HepG2 (cell line): ENCODE results near the gene KRTAP10-8. TPM values are rescaled to one million over a fixed set of nuclear protein-coding genes. Genes with fewer than 3 reads are reported as not detected.

ENCODE experiments used
- ATAC-seq: fragments of 200-7000 bp; cut with Tn5 transposase; 3 replicates; pipeline ENCODE4 v1.9.1; 2020; ENCODE audit warnings: mild to moderate bottlenecking, moderate library complexity
- BruUV-seq: library from RNA; stranded (reverse); fragments of 400-500 nt; replicated peaks from 2 replicates; lab custom pipeline; 2021; lab: Mats Ljungman, UMichigan
- CTCF ChIA-PET: fragments of 300-600 bp; formaldehyde crosslinking; extraction: SDS; loops from one replicate; lab custom pipeline; 2021; ENCODE audit warnings: low total read pairs, inconsistent platforms, low intra/inter-chr PET ratio; lab: Yijun Ruan, JAX
- POLR2A ChIA-PET: fragments of 350-600 bp; sonication (Branson Sonifier 250); formaldehyde crosslinking; loops from one replicate; lab custom pipeline; 2020; ENCODE audit warnings: antibody characterized with exemption, inconsistent platforms; lab: Yijun Ruan, JAX
- DNase-seq: peaks from one replicate; pipeline ENCODE4 v3.0.0-alpha.2; 2015; ENCODE audit warnings: low spot score
- FAIRE-seq: peaks from 3 replicates; lab custom pipeline; 2011; peaks lifted over from hg19 to GRCh38; lab: Jason Lieb, UNC
- H2AFZ ChIP-seq: one replicate; pipeline ENCODE4 v1.6.1; 2011; ENCODE audit warnings: low read length, inconsistent platforms
- H3K27ac ChIP-seq: fragments of 300-600 bp; 3 replicates; pipeline ENCODE4 v1.8.0; 2011; ENCODE audit warnings: mixed run types, mild to moderate bottlenecking, mixed read lengths, low read length, inconsistent platforms; ENCODE audit not compliant: insufficient read depth; ENCODE audit errors: extremely low read length
- H3K27me3 ChIP-seq, 2 experiments: fragments of 200-600 bp in 1 of 2; 2 replicates in 1 of 2; 3 replicates in 1 of 2; pipeline versions ENCODE4 v1.6.0 to v1.8.0; 2011; ENCODE audit warnings: low read length in 2 of 2, mild to moderate bottlenecking in 2 of 2, moderate library complexity in 2 of 2, inconsistent platforms in 1 of 2; ENCODE audit not compliant: insufficient read depth in 2 of 2, control insufficient read depth in 1 of 2
- H3K36me3 ChIP-seq, 2 experiments: fragments of 200-600 bp in 1 of 2; replicated peaks in 1 of 2; 2 replicates in 1 of 2; 3 replicates in 1 of 2; pipeline versions ENCODE4 v1.5.1 to v1.8.0; 2011; ENCODE audit warnings: low read length in 2 of 2, inconsistent platforms in 1 of 2; ENCODE audit not compliant: insufficient read depth in 2 of 2, control insufficient read depth in 1 of 2
- H3K4me1 ChIP-seq: 2 replicates; pipeline ENCODE4 v1.5.1; 2012; ENCODE audit warnings: low read length, inconsistent platforms; ENCODE audit not compliant: insufficient read depth
- H3K4me2 ChIP-seq: 2 replicates; pipeline ENCODE4 v1.6.0; 2011; ENCODE audit warnings: low read depth, low read length, inconsistent platforms
- H3K4me3 ChIP-seq, 3 experiments: fragments of 200-600 bp in 1 of 3; sonication (generic), shearing (Covaris generic) in 1 of 3; replicated peaks in 1 of 3; 2 replicates each; pipeline ENCODE4 v1.5.1; 2011 to 2016; ENCODE audit warnings: low read length in 3 of 3, inconsistent platforms in 2 of 3, low read depth in 2 of 3, mild to moderate bottlenecking in 2 of 3, control low read depth in 1 of 3, mixed read lengths in 1 of 3; ENCODE audit not compliant: insufficient read depth in 1 of 3
- H3K79me2 ChIP-seq: one replicate; pipeline ENCODE4 v1.6.1; 2011; ENCODE audit warnings: low read length, inconsistent platforms; ENCODE audit not compliant: insufficient read depth
- H3K9ac ChIP-seq: 2 replicates; pipeline ENCODE4 v1.6.0; 2011; ENCODE audit warnings: mild to moderate bottlenecking, low read depth, low read length, inconsistent platforms; ENCODE audit not compliant: insufficient read depth
- H3K9me3 ChIP-seq: 2 replicates; pipeline ENCODE4 v1.5.1; 2012; ENCODE audit warnings: mild to moderate bottlenecking, low read length
- H4K20me1 ChIP-seq: 2 replicates; pipeline ENCODE4 v1.6.0; 2011; ENCODE audit warnings: inconsistent platforms, mild to moderate bottlenecking, low read length, moderate library complexity; ENCODE audit not compliant: insufficient read depth
- DNMT3B ChIP-seq: conservative IDR thresholded peaks from 2 replicates; pipeline ENCODE4 v1.6.1; 2016; ENCODE audit warnings: missing biosample characterization, control low read depth
- FOXO1 ChIP-seq: sonication (generic); formaldehyde crosslinking; IDR thresholded peaks from 2 replicates; pipeline ENCODE4 v1.4.0; 2020; ENCODE audit warnings: missing genetic modification reagents
- HNRNPK ChIP-seq: fragments of 200-400 bp; formaldehyde crosslinking; IDR thresholded peaks from 2 replicates; pipeline ENCODE4 v1.6.1; 2018; ENCODE audit warnings: low read length, low read depth, moderate library complexity, mild to moderate bottlenecking; ENCODE audit not compliant: poor library complexity, severe bottlenecking
- RBM39 ChIP-seq: fragments of 200-400 bp; formaldehyde crosslinking; IDR thresholded peaks from one replicate; pipeline ENCODE4 v1.6.1; 2018; ENCODE audit warnings: antibody characterized with exemption, mild to moderate bottlenecking, low read depth, low read length; ENCODE audit not compliant: poor library complexity, severe bottlenecking
- RFX5 ChIP-seq: IDR thresholded peaks from 2 replicates; pipeline ENCODE4 v1.6.1; 2011; ENCODE audit warnings: low read depth, low read length, improper control_type of control experiment
- SALL1 ChIP-seq: sonication (generic); formaldehyde crosslinking; IDR thresholded peaks from 2 replicates; pipeline ENCODE4 v1.8.0; 2022; ENCODE audit warnings: mild to moderate bottlenecking, missing genetic modification reagents
- SIN3B ChIP-seq: fragments of 150-350 bp; IDR thresholded peaks from 2 replicates; pipeline ENCODE4 v1.6.1; 2014; ENCODE audit warnings: low read length
- SOX13 ChIP-seq, 3 experiments: fragments of 450-650 bp in 1 of 3; sonication (generic) in 1 of 3; formaldehyde crosslinking in 1 of 3; IDR thresholded peaks in 2 of 3; conservative IDR thresholded peaks in 1 of 3; 2 replicates each; pipeline versions ENCODE4 v1.5.0 to v1.6.1; 2016 to 2020; ENCODE audit warnings: antibody characterized with exemption in 1 of 3, mild to moderate bottlenecking in 1 of 3, missing compliant biosample characterization in 1 of 3, missing genetic modification reagents in 1 of 3, moderate library complexity in 1 of 3
- ZNF136 ChIP-seq: sonication (generic); formaldehyde crosslinking; IDR thresholded peaks from 2 replicates; pipeline ENCODE4 v1.8.1; 2022; ENCODE audit warnings: low read depth, mild to moderate bottlenecking, moderate library complexity, missing genetic modification reagents
- WGBS: methylation state at CpG from one replicate; pipeline ENCODE4 v1.1.6; 2017; ENCODE audit warnings: low lambda C conversion rate; 5-methylcytosine and 5-hydroxymethylcytosine counted together
- in situ Hi-C: cut with HindIII; loops from 2 replicates; pipeline ENCODE4 v1.10.0; 2017; ENCODE audit warnings: low pct_unique_long_range_greater_than_20kb; ENCODE audit not compliant: extremely low pct_ligation_motif_present
- intact Hi-C: fragments of 100-400 bp; cut with micrococcal nuclease; formaldehyde crosslinking; loops from one replicate; pipeline ENCODE4 v1.10.0; 2022; ENCODE audit not compliant: unreplicated experiment
- polyA plus RNA-seq, 8 experiments: library from polyadenylated mRNA; depleted of rRNA in 3 of 8; stranded (reverse) in 7 of 8; unstranded in 1 of 8; fragments of >200 nt; fragmentation: Illumina TruSeq in 4 of 8; extraction: Trizol in 4 of 8; gene quantifications; 2 replicates each; pipeline versions ENCODE4 v1.2.1 to v1.2.3, GENCODE V29; 2011 to 2016; ENCODE audit warnings: low read depth in 4 of 8, missing spikeins in 1 of 8, mixed read lengths in 1 of 8; ENCODE audit not compliant: insufficient read depth in 1 of 8
- total RNA-seq, 5 experiments: library from RNA; depleted of rRNA; stranded (reverse); fragments of >200 nt; fragmentation: Illumina TruSeq; extraction: Trizol; gene quantifications; 2 replicates each; pipeline ENCODE4 v1.2.3, GENCODE V29; 2016; ENCODE audit warnings: low read depth in 1 of 5
- TF ChIP-seq, protein P1 (sequence below): sonication (generic); formaldehyde crosslinking; IDR thresholded peaks from 2 replicates; pipeline ENCODE4 v1.5.0; 2020; ENCODE audit warnings: missing genetic modification reagents
- TF ChIP-seq, protein P2 (sequence below): sonication (generic); formaldehyde crosslinking; IDR thresholded peaks from 2 replicates; pipeline ENCODE4 v1.9.0; 2022; ENCODE audit warnings: missing genetic modification reagents, mild to moderate bottlenecking, borderline replicate concordance
- TF ChIP-seq, protein P3 (sequence below): IDR thresholded peaks from 2 replicates; pipeline ENCODE4 v1.6.1; 2016

Gene KRTAP10-8
- total and polyA plus RNA-seq, 2 of the 13 experiments (the other 11 are each of a cell fraction or from before 2014, with no cell fraction given): not detected

DNA sequence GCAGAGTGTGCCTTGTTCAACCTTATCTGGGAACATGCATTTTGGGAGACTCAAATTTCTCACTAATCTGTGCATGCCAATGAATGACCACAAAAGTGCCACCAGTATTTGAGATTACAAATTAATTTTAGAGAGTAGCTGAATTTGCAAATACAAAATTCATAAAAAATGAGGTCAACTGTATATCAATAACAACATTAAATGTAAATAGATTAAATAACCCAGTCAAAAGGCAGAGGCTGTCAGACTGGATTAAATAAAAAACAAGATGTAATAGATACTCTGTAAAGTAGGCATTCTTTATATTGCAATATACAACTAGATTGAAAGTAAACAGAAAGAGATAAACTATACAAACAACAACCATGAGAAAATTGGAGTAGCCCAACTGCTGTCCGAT is 47.8 kb upstream of the KRTAP10-8 start:
- in situ Hi-C loops: no loop called here
- Histone ChIP-seq H4K20me1 (no peaks in the 10 kb centered on the region), H3K9me3 (no peaks in the 10 kb centered on the region), H3K27me3 (no peaks in the 10 kb centered on the region), H3K79me2 (no peaks in the 10 kb centered on the region), H3K4me3 (no peak overlapping the region), H3K4me2 (no peak overlapping the region), H3K27ac (no peak overlapping the region), H2AFZ (no peak overlapping the region), H3K9ac (no peak overlapping the region), H3K36me3 (no peaks in the 10 kb centered on the region), H3K4me1 (no peaks in the 10 kb centered on the region)
- POLR2A ChIA-PET: no interaction called here
- ATAC-seq: no peak
- TF ChIP-seq FOXO1 (CRISPR knock-in tag) (no peak), RFX5 (no peak), SOX13 (IDR thresholded peaks at IDR 0.05) (no peak), SOX13 (CRISPR knock-in tag; conservative IDR thresholded peaks at IDR 0.05 in 1 of 2, IDR thresholded peaks at IDR 0.05 in 1 of 2) (no peak), DNMT3B (CRISPR knock-in tag) (no peak)
- intact Hi-C loops: no loop called here
- CTCF ChIA-PET: interaction anchor here (0.5 kb wide), 1 partner anchor 10 kb away, joined by 3 read pairs; no protein-coding TSS in a partner anchor
- BruUV-seq: no TSS peak
- WGBS: 81% methylated on average over 1 of the region's 1 CpG
- FAIRE-seq: no peak
- DNase-seq: no peak

DNA sequence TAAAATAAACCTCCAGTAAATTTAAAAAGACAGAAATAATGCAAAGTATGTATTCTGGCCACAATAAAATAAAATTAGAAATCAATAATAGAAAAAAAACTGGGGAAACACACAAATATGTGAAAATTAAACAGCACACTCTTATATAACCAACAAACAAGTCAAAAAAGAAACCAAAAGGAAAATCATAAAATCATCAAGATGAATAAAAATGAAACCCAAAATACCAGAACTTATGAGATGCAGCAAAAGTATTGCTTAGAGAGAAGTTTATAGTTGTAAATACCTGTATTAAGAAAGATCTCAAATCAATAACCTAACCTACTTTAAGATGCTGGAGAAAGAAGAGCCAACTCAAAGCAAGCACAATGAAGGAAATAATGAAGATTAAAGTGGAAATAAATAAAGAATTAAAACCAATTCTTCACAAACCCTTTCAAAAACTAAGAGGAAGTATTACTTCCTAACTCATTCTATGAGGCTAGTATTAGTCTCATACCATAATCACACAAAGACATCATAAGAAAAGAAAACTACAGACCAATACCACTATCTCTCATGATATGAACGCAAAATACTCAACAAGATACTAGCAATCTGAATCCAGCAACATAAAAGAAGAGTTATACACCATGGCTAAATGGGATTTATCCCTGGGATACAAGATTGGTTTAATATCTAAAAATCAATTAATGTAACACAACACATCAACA is 46.8 kb upstream of the KRTAP10-8 start:
- no peak for ATAC-seq
- no TSS peak for BruUV-seq
- in situ Hi-C loops: no loop called here

More for the DNA sequence above, 46.8 kb upstream of the KRTAP10-8 start:
- intact Hi-C loops: no loop called here
- ChIA-PET CTCF (no interaction called here), POLR2A (no interaction called here)
- DNase-seq (no peak), FAIRE-seq (no peak)
- H2AFZ ChIP-seq: no peak overlapping the region
- no peak overlapping the region for H3K4me2 ChIP-seq
- TF ChIP-seq SALL1 (no peak), HNRNPK (no peak), ZNF136 (no peak), RBM39 (no peak), SIN3B (no peak)
- TF ChIP-seq, protein P1, sequence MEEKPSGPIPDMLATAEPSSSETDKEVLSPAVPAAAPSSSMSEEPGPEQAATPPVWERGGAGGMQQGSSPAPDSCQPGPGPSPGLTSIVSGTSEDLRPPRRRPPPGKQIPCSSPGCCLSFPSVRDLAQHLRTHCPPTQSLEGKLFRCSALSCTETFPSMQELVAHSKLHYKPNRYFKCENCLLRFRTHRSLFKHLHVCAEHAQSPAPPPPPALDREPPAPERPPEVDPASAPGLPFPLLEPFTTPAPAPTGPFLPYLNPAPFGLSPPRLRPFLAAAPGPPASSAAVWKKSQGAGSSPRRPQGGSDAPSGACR (CRISPR knock-in tag): no peak
- TF ChIP-seq, protein P2, sequence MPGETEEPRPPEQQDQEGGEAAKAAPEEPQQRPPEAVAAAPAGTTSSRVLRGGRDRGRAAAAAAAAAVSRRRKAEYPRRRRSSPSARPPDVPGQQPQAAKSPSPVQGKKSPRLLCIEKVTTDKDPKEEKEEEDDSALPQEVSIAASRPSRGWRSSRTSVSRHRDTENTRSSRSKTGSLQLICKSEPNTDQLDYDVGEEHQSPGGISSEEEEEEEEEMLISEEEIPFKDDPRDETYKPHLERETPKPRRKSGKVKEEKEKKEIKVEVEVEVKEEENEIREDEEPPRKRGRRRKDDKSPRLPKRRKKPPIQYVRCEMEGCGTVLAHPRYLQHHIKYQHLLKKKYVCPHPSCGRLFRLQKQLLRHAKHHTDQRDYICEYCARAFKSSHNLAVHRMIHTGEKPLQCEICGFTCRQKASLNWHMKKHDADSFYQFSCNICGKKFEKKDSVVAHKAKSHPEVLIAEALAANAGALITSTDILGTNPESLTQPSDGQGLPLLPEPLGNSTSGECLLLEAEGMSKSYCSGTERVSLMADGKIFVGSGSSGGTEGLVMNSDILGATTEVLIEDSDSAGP (CRISPR knock-in tag): no peak
- TF ChIP-seq, protein P3, sequence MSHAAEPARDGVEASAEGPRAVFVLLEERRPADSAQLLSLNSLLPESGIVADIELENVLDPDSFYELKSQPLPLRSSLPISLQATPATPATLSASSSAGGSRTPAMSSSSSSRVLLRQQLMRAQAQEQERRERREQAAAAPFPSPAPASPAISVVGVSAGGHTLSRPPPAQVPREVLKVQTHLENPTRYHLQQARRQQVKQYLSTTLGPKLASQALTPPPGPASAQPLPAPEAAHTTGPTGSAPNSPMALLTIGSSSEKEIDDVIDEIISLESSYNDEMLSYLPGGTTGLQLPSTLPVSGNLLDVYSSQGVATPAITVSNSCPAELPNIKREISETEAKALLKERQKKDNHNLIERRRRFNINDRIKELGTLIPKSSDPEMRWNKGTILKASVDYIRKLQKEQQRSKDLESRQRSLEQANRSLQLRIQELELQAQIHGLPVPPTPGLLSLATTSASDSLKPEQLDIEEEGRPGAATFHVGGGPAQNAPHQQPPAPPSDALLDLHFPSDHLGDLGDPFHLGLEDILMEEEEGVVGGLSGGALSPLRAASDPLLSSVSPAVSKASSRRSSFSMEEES (CRISPR knock-in tag): no peak
- H3K27ac ChIP-seq: no peak overlapping the region
- H3K36me3 ChIP-seq: no peaks in the 10 kb centered on the region
- no peak overlapping the region for H3K4me3 ChIP-seq
- no peaks in the 10 kb centered on the region; a peak in 1 of 5 replicates for H3K27me3 ChIP-seq
- WGBS: 0% methylated on average over 1 of the region's 1 CpG
- no peak overlapping the region for H3K9ac ChIP-seq
- H4K20me1 ChIP-seq: no peaks in the 10 kb centered on the region
- H3K4me1 ChIP-seq: no peaks in the 10 kb centered on the region
- H3K79me2 ChIP-seq: no peaks in the 10 kb centered on the region
- no peaks in the 10 kb centered on the region for H3K9me3 ChIP-seq
